HEK293T (cell line): Measurements from ENCODE around the gene CTSO.

Experiments used
- ARNT ChIP-seq: fragments of 450-650 bp; IDR thresholded peaks from 2 replicates; pipeline ENCODE4 v1.6.1; 2017; ENCODE audit warnings: mild to moderate bottlenecking
- BHLHE40 ChIP-seq: fragments of 450-650 bp; IDR thresholded peaks from 2 replicates; pipeline ENCODE4 v1.6.1; 2016; ENCODE audit warnings: mild to moderate bottlenecking, moderate library complexity, borderline replicate concordance
- CTBP1 ChIP-seq: fragments of 450-650 bp; IDR thresholded peaks from 2 replicates; pipeline ENCODE4 v1.6.1; 2016; ENCODE audit warnings: borderline replicate concordance
- FOXA1 ChIP-seq: fragments of 450-650 bp; IDR thresholded peaks from 2 replicates; pipeline ENCODE4 v1.6.1; 2016; ENCODE audit warnings: mild to moderate bottlenecking
- LEF1 ChIP-seq: fragments of 450-650 bp; IDR thresholded peaks from 2 replicates; pipeline ENCODE4 v1.6.1; 2017; ENCODE audit warnings: mild to moderate bottlenecking, borderline replicate concordance
- NFRKB ChIP-seq: fragments of 450-650 bp; IDR thresholded peaks from 2 replicates; pipeline ENCODE4 v1.6.1; 2016; ENCODE audit warnings: mild to moderate bottlenecking, moderate library complexity
- PKNOX1 ChIP-seq: fragments of 450-650 bp; IDR thresholded peaks from 2 replicates; pipeline ENCODE4 v1.6.1; 2016
- SP1 ChIP-seq: fragments of 450-650 bp; IDR thresholded peaks from 2 replicates; pipeline ENCODE4 v1.6.1; 2017
- SUZ12 ChIP-seq: fragments of 450-650 bp; IDR thresholded peaks from 2 replicates; pipeline ENCODE4 v1.6.1; 2016; ENCODE audit warnings: mild to moderate bottlenecking
- ZNF384 ChIP-seq: fragments of 450-650 bp; IDR thresholded peaks from 2 replicates; pipeline ENCODE4 v1.6.1; 2016

GRCh38 chr4:155956461-155956860 is 2.8 kb upstream of the CTSO start:
- TF ChIP-seq BHLHE40 (no peak), ZNF384 (no peak), LEF1 (no peak), CTBP1 (no peak), SUZ12 (no peak), SP1 (no peak), NFRKB (no peak), ARNT (no peak), FOXA1 (no peak), PKNOX1 (no peak)
